GM18909 (cell line): ENCODE results near the gene CARMIL1.

Source experiments
- ATAC-seq: cut with Tn5 transposase; IDR thresholded peaks from one replicate; pipeline ENCODE4 v1.9.1; 2021; ENCODE audit warnings: mild to moderate bottlenecking; ENCODE audit not compliant: unreplicated experiment, poor library complexity

Gene CARMIL1

DNA sequence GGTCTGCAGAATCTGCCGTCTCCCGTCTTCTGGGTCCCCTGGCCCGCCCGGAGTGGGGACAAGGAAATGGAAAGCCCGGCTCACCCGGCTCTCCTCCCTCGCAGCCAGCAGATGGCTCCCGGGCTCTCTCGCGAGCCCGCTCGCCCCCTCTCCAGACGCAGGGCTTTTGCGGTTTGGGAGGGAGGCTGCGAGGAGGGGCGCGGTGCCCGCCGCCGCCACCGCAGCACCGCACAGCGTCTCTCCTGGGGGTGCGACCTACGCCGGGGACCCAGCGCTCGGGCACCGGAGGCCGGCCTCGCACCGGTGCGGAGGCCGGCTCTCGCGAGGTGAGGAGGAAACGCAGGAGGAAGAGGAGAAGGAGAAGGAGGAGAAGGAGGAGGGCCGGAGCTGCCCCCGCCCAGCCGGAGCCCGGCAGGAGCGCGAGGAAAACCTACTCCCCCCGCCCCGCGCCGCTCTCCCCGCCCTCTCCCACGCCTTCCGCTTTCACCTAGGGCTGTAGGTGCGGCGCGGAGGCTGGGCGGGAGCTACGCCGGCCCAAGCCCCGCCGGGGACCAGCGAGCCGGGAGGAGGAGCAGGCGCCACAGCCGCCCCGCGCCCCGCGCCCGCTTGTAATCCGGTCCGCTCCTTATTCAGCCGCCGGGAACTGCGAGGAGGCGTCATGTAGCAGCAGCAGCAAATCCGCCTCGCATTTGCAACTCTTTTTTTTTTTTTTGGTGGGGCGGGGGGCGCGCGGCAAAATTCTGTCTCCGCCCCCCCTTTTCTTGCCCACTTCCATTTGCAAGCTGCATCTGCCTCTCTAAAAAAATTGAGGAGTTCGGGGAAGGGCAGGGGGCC lies at the start of gene CARMIL1:
Gene CARMIL1, plus strand, starts transcription at position 461 of the 834 bp plus-strand sequence. CDS start 422 bp downstream, outside the sequence.
- ATAC-seq = peak; percentile 72

DNA sequence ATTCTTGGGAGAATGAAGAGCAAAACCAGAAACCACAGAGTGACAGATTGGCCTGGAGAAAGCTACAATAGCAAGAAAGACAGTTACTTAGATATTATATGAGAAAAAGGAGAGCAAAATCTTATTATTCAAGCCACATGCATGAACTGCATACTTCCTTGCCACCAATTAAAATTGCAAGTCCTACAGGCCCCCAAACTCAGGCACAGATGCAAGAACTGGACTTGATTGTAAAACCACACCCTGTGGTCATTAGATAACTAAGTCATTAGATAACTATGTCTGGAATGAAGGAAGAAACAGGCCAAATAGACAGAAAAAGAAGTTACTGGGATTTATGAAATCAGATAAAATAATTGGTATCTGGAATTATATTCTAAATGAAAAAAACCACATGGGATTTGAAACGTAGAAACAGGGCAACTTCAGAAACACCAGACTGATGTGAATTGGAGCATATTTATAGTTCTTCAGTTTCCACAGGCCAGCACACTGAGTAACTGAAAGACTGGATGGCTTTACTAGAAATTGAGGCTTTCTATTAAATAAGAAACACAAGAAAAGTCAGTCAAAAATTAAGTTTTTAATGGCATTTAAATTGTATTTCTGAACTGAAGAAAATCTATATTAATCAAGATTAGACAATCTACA lies 49.4 kb upstream of the CARMIL1 start:
- no peak for ATAC-seq

- no peak for ATAC-seq
Measured at GRCh38 chr6:25232479-25232878, 46.7 kb upstream of the CARMIL1 start.

DNA sequence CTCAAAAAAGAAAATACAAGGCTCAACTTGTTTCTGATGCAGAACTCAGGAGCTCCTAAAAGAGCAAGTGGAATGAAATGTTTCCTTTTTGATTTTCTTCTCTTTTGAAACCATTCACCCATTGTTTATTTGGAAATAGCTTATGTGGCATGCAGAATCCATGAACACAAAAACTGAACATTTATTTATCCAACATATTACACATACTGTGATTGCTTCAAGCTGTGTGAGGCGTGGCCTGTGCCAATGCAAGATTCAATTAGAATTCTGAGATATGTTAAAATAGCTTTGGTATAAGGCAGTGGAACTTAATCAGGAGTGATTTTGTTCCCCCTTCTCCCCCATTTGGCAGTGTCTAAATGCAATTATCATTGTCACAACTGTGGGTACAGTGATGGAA lies 45.9 kb upstream of the CARMIL1 start:
- ATAC-seq = no peak

DNA sequence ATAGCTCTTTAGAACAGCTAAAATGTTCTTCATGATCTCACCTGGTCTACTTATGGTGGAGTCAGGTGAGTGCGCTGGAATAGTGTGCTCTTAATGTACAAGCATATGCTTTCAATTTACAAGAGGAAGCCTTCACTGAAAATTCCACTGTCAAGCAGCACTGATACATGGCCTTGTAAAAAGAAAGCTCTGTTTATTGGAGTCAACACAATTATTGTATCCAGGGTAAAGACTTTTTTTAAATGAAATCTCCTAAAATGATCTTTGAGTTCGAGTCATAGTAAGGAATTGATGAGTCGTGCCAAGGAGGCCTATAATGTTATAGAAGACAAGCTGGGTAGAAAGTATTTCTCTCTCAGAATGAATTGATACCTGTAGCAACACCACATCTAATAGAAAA lies 41.6 kb upstream of the CARMIL1 start:
- ATAC-seq = no peak

- no peak for ATAC-seq
Measured at GRCh38 chr6:25239059-25239458, 40.1 kb upstream of the CARMIL1 start.

DNA sequence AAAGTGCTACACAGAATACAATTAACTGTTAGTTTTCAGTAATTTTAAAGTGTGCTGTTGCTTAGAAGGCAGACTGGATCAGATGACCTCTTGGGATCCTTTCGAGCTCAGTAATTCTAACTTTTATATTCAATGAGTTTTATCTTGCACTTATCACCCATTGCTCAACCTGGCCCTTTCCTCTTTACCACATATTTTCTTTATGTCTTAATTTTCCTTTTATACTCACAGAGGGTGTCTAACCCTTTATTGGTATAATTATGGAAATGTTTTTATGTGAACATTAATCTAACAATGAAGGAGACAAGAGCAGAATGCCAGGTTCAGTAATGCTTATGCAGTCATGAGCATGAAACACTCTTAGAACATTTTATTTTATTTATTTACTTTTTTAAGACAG lies 39.7 kb upstream of the CARMIL1 start:
- no peak for ATAC-seq

GRCh38 chr6:25242567-25242966 lies 36.6 kb upstream of the CARMIL1 start:
- ATAC-seq = no peak

DNA sequence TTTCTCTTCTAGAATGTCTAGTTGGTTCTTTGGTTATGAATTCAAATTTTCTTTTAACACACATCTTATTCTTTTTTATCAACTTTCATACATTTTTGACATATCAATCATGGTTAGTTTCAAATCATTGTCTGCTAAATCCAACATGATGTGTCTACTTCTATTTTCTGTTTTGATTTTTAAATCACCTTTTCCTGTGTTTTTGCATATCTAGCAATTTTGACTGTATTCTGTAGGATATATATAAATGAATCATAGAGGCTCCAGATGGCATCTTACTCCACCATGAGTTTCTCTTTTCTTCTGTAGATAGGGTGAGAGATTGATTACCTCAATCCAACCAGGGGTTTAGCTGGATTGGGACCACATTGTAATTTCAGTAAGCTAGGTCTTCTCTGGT lies 34.3 kb upstream of the CARMIL1 start:
- no peak for ATAC-seq

DNA sequence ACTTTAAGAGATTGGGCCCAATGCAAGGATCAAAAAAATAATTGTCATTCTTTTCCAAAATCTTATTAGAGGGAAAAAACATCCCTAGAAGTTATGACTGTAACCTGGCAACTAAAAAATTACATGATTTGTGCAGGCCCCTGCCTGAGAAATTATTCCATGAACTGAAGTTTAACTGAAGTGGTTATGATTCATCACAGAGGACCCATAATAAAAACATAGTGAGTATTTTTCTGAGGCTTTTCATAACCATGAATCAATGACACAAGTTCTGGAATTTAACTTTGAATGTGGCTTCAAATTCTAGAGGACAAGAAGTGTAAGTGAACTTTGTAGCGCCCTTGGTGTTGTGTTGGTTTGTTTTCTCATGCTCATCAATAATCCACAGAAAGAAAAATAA lies 31.1 kb upstream of the CARMIL1 start:
- no peak for ATAC-seq

DNA sequence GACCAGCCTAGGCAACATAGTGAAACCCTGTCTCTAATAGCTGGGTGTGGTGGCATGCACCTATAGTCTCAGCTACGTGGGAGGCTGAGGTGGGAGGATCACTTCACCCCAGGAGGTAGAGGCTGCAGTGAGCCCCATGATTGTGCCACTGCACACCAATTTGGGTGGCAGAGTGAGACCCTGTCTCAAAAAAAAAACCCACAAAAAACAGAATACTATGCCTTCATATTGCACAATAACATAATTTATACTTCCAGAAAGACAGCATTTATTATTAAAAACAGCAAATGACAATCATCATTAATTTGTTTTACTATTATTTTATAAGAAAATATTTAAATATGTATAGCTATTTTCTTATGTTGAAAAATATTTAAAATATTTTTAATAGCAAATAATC lies 30.0 kb upstream of the CARMIL1 start:
- no peak for ATAC-seq

DNA sequence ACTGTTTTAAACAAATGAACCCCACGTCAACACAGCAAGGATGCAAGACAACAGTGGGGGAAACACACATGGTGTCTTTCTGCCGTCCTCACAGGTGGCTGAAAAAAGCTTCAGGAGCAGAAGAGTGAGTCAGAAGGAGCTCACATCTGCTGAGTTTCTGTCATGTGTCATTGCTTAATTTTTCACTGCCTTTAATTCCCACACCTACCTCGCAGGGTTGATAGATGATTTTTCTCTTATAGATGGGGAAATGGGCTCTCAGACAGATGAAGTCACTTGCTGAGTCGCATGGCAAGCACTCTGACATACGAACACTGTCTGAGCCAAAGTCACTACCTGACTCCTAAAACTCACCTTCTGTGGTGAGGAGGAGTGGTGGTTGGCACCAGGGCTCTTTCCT lies 28.3 kb upstream of the CARMIL1 start:
- no peak for ATAC-seq

DNA sequence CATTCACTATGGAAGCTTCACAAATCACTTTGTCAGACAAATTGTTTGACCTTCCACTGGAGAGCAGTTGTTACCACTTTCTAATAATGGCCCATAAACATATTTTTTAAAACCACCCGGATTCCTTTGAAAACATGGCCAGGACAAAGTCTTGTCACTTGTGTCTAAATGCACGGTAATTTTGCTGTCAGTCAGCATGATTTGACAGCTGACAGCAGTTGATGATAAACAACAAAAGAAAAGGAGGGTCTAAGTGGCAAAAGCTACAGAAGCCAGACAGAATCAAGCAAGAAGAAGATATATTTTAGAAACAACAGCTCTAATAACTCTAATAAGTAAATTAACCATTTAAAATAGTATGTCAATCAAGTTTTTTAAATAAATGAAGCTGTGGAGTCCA lies 27.7 kb upstream of the CARMIL1 start:
- ATAC-seq = no peak

DNA sequence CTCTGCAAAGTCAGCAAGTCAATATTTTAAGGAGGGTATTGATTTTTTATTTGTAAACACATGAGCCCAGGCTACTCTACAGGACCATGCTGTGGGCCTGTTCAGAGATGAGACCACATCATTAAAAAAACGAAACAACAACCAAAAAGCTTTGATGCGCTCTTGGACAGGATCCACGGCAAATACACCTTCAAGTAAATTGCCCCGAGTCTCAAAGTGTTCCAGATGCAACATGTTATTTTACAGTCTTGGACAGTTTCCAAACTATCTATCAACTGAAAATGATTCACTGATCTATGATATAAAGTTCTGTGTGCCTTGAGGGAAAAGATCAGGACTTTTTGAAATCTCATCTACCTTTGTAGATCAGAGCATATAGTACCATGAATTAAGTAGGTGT lies 25.8 kb upstream of the CARMIL1 start:
- no peak for ATAC-seq

GRCh38 chr6:25254671-25255070 lies 24.5 kb upstream of the CARMIL1 start:
- no peak for ATAC-seq

DNA sequence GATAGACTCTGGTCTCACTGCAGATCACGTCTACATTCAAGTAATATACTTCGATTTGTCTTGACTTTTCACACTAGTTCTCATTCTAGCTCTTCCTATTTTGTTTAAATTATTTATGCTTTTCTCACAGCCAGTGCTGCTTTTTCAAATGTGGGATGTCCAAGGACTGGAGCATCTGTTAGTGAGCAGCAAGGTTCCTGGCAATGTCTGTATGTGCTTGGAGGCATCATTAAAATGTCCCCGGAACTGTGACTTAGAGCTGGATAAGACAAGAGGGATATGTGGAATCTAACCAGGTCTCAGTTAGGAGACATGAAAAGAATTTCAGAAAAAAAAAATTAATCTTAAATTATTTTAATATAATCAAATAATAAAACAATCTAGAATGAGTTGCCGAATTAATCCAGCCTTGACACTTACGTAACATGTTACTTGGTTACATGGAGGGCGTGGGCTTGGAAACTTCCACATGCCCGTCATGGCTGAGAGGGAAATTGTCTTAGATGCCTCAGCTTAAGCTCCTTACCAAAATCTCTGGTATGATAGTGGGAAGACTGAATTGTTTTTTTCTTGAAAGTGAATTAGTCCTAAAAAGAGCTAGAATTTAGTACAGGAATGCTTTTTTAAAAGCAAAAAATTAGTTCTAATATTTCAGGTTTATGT lies 21.4 kb upstream of the CARMIL1 start:
- ATAC-seq = no peak

GRCh38 chr6:25259756-25260155 lies 19.4 kb upstream of the CARMIL1 start:
- ATAC-seq = no peak

GRCh38 chr6:25263657-25264056 lies 15.5 kb upstream of the CARMIL1 start:
- ATAC-seq = no peak

DNA sequence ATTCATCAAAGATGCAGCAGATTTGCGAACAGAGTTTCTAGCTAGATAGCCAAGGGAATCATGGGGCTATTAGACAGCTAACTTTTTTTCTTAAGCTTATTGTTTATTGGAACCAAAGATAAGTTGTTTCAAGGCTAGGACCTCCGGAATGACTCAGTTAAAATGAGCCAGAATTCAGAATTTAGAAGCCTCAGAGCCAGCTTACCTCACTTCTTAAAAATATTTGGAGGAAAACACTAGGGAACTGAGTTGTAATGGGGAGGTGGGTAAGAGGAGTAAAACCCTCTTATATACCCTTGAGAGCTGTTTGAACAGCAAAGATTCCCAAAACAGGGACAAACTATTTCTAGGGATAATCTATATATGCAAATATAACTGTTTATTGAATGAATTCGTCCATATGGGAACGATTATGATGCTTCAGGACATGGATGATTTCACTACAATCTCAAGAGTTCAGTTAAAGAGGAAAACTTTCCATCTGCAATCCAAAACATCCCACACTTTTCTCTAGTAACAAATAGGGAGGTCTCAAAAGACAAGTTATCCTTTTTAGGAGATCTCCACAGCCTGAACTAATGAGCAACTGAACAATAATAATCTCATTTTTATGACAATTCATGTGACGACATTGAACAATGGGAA lies 12.6 kb upstream of the CARMIL1 start:
- no peak for ATAC-seq

DNA sequence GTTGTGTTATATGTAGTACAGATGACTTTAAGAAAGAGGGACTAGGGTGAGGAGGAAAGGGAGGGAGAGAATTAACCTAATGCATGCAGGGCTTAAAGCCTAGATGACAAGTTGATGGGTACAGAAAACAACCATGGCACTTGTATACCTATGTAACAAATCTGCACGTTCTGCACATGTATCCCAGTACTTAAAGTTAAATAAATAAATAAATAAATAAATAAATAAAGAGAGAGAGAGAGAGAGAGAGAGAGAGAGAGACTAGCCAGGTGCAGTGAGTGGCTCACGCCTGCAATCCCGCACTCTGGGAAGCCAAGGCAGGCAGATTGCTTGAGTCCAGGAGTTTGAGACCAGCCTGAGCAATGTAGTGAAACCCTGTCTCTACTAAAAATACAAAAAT lies 11.5 kb upstream of the CARMIL1 start:
- no peak for ATAC-seq

GRCh38 chr6:25270559-25270958 lies 8.6 kb upstream of the CARMIL1 start:
- ATAC-seq = no peak
